Caco-2 (cell line): Measurements from ENCODE around the gene NPAS3. TPM values are rescaled to one million over a fixed set of nuclear protein-coding genes. Genes with fewer than 3 reads are reported as not detected.

Experiments
- BruUV-seq: library from RNA; stranded (reverse); fragments of 400-500 nt; replicated peaks from 2 replicates; lab custom pipeline; 2021; lab: Mats Ljungman, UMichigan
- CTCF ChIA-PET: fragments of 300-600 bp; sonication (Branson Sonifier 250); formaldehyde crosslinking; loops from one replicate; lab custom pipeline; 2022; ENCODE audit warnings: antibody characterized with exemption; lab: Charles Lee
- POLR2A ChIA-PET: fragments of 300-600 bp; sonication (Branson Sonifier 250); formaldehyde crosslinking; loops from one replicate; lab custom pipeline; 2022; ENCODE audit warnings: antibody characterized with exemption; lab: Charles Lee
- DNase-seq, 2 experiments: peaks; one replicate each; pipeline versions ENCODE4 v3.0.0 to v3.0.0-alpha.2; 2020 to 2022
- H3K27me3 ChIP-seq: replicated peaks from 2 replicates; pipeline ENCODE4 v1.6.0; 2011; ENCODE audit warnings: low read length; ENCODE audit not compliant: control insufficient read depth, insufficient read depth
- H3K36me3 ChIP-seq: 2 replicates; pipeline ENCODE4 v1.5.1; 2011; ENCODE audit warnings: low read length; ENCODE audit not compliant: control insufficient read depth, insufficient read depth
- H3K4me1 ChIP-seq: fragments of 250-450 bp; sonication (Bioruptor Pico); 2 replicates; pipeline ENCODE4 v1.5.1; 2020; ENCODE audit warnings: mild to moderate bottlenecking
- H3K4me3 ChIP-seq: 2 replicates; pipeline ENCODE4 v1.5.1; 2011; ENCODE audit warnings: low read depth, mild to moderate bottlenecking, control low read depth, low read length
- H3K9me3 ChIP-seq: fragments of 250-450 bp; sonication (Bioruptor Pico); 2 replicates; pipeline ENCODE4 v1.5.1; 2020; ENCODE audit warnings: mild to moderate bottlenecking, moderate library complexity
- H3K27ac Mint-ChIP-seq: one replicate; pipeline ENCODE4 v1.8.0; 2022; ENCODE audit warnings: mixed read lengths; ENCODE audit not compliant: unreplicated experiment
- H3K27me3 Mint-ChIP-seq: one replicate; pipeline ENCODE4 v1.8.0; 2022; ENCODE audit warnings: mixed read lengths; ENCODE audit not compliant: insufficient read depth, unreplicated experiment
- H3K36me3 Mint-ChIP-seq: one replicate; pipeline ENCODE4 v1.8.0; 2022; ENCODE audit warnings: mild to moderate bottlenecking, mixed read lengths; ENCODE audit not compliant: insufficient read depth, unreplicated experiment
- H3K4me1 Mint-ChIP-seq: one replicate; pipeline ENCODE4 v1.8.0; 2022; ENCODE audit warnings: low read depth, mixed read lengths; ENCODE audit not compliant: unreplicated experiment
- H3K4me3 Mint-ChIP-seq: one replicate; pipeline ENCODE4 v1.8.0; 2022; ENCODE audit warnings: mild to moderate bottlenecking, moderate library complexity, mixed read lengths; ENCODE audit not compliant: unreplicated experiment
- H3K9me3 Mint-ChIP-seq: one replicate; pipeline ENCODE4 v1.8.0; 2022; ENCODE audit warnings: mixed read lengths; ENCODE audit not compliant: unreplicated experiment
- intact Hi-C: fragments of 100-400 bp; cut with micrococcal nuclease; formaldehyde crosslinking; loops from one replicate; pipeline ENCODE4 v1.10.0; 2022; ENCODE audit not compliant: unreplicated experiment
- total RNA-seq: library from RNA; stranded (reverse); gene quantifications from 2 replicates; pipeline ENCODE4 v1.2.3, GENCODE V29; 2022
- TF ChIP-seq, protein P1 (sequence below), 2 experiments: fragments of 200-600 bp in 1 of 2; IDR thresholded peaks; 1 replicate in 1 of 2; 2 replicates in 1 of 2; pipeline versions ENCODE4 v1.5.1 to v1.8.0; 2011 to 2022; ENCODE audit warnings: antibody characterized with exemption in 1 of 2, control low read depth in 1 of 2, inconsistent platforms in 1 of 2, low read depth in 1 of 2, low read length in 1 of 2, mild to moderate bottlenecking in 1 of 2, moderate library complexity in 1 of 2; ENCODE audit not compliant: insufficient read depth in 1 of 2, severe bottlenecking in 1 of 2, unreplicated experiment in 1 of 2

The NPAS3 gene
- total RNA-seq, 1 experiment from 2014 or later = not detected

DNA sequence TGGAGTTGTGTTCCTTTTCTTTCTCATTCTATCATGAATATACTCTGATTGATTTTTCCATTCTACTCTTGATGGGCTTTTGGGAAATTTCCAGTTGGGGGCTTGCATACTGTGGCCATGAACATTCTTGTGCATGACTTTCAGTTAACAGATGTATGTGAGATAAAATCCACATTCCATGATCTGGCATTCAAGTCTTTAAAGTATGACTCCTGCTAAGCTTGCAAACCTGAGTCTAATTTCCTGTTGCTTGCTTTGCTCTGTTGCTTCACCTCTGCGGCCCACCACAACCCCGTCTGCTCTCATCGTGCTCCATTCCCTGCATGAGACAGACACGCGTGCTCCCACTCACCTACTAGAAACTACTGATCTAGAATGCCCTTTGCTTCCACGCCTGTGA lies 24.3 kb upstream of the NPAS3 start:
- H3K27me3 ChIP-seq = no peaks in the 10 kb centered on the region
- H3K4me3 ChIP-seq = no peak overlapping the region
- ChIA-PET CTCF (no interaction called here), POLR2A (no interaction called here)
- Mint-ChIP-seq H3K4me1 (no peaks in the 10 kb centered on the region), H3K9me3 (no peaks in the 10 kb centered on the region), H3K27ac (no peak overlapping the region), H3K36me3 (no peaks in the 10 kb centered on the region), H3K4me3 (no peak overlapping the region), H3K27me3 (peaks cover 11% of the 10 kb centered on the region)
- no peaks in the 10 kb centered on the region for H3K9me3 ChIP-seq
- no peak for DNase-seq
- H3K36me3 ChIP-seq = no peaks in the 10 kb centered on the region
- intact Hi-C loops = no loop called here
- no peaks in the 10 kb centered on the region for H3K4me1 ChIP-seq
- no TSS peak for BruUV-seq
- TF ChIP-seq, protein P1, sequence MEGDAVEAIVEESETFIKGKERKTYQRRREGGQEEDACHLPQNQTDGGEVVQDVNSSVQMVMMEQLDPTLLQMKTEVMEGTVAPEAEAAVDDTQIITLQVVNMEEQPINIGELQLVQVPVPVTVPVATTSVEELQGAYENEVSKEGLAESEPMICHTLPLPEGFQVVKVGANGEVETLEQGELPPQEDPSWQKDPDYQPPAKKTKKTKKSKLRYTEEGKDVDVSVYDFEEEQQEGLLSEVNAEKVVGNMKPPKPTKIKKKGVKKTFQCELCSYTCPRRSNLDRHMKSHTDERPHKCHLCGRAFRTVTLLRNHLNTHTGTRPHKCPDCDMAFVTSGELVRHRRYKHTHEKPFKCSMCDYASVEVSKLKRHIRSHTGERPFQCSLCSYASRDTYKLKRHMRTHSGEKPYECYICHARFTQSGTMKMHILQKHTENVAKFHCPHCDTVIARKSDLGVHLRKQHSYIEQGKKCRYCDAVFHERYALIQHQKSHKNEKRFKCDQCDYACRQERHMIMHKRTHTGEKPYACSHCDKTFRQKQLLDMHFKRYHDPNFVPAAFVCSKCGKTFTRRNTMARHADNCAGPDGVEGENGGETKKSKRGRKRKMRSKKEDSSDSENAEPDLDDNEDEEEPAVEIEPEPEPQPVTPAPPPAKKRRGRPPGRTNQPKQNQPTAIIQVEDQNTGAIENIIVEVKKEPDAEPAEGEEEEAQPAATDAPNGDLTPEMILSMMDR (IDR thresholded peaks at IDR 0.05; ENCODE audit: insufficient read depth in 1 of 2, low read depth in 1 of 2, low read length in 1 of 2, severe bottlenecking in 1 of 2, unreplicated experiment in 1 of 2) = no peak

GRCh38 chr14:32920696-32921276 lies 17.9 kb upstream of the NPAS3 start:
- POLR2A ChIA-PET = no interaction called here
- Mint-ChIP-seq H3K36me3 (no peaks in the 10 kb centered on the region), H3K9me3 (no peaks in the 10 kb centered on the region), H3K4me1 (no peaks in the 10 kb centered on the region), H3K27ac (no peak overlapping the region), H3K27me3 (peaks cover 7% of the 10 kb centered on the region), H3K4me3 (no peak overlapping the region)
- intact Hi-C loops = no loop called here
- Histone ChIP-seq H3K9me3 (no peaks in the 10 kb centered on the region), H3K4me3 (no peak overlapping the region), H3K4me1 (peaks cover 4% of the 10 kb centered on the region; the same call in 1 of the 2 replicates), H3K27me3 (no peaks in the 10 kb centered on the region), H3K36me3 (no peaks in the 10 kb centered on the region)
- TF ChIP-seq, protein P1 (IDR thresholded peaks at IDR 0.05; ENCODE audit: insufficient read depth in 1 of 2, low read depth in 1 of 2, low read length in 1 of 2, severe bottlenecking in 1 of 2, unreplicated experiment in 1 of 2) = no peak
- no peak for DNase-seq
- BruUV-seq = no TSS peak
- CTCF ChIA-PET = no interaction called here

DNA sequence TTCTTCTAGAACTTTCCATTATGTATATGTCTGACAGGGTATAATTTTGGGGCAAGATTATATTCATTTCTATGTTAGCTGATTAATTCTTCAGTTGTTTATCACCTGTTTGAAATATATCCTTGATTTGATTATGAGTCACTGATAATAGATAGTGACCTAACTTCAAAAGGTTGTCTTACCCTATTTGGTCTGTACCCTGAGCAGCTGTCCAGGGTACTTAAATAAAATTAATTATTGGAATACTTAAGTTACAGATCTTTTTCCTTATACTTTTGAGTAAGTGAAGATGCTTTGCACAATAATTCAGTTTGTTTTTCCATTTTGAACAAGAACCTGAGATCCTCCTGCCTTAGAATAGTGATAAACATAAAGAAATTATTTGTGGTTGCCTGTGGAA lies 13.2 kb upstream of the NPAS3 start:
- Histone ChIP-seq H3K9me3 (no peaks in the 10 kb centered on the region), H3K4me1 (peaks cover 4% of the 10 kb centered on the region; the same call in 1 of the 2 replicates), H3K36me3 (no peaks in the 10 kb centered on the region), H3K27me3 (no peaks in the 10 kb centered on the region), H3K4me3 (no peak overlapping the region)
- TF ChIP-seq, protein P1 (IDR thresholded peaks at IDR 0.05; ENCODE audit: insufficient read depth in 1 of 2, low read depth in 1 of 2, low read length in 1 of 2, severe bottlenecking in 1 of 2, unreplicated experiment in 1 of 2) = no peak
- ChIA-PET POLR2A (no interaction called here), CTCF (no interaction called here)
- H3K9me3 Mint-ChIP-seq = no peaks in the 10 kb centered on the region
- H3K36me3 Mint-ChIP-seq = no peaks in the 10 kb centered on the region
- no peaks in the 10 kb centered on the region for H3K4me1 Mint-ChIP-seq
- no peak overlapping the region for H3K27ac Mint-ChIP-seq
- no peak for DNase-seq
- H3K4me3 Mint-ChIP-seq = no peak overlapping the region
- intact Hi-C loops = no loop called here
- peaks cover 3% of the 10 kb centered on the region for H3K27me3 Mint-ChIP-seq
- no TSS peak for BruUV-seq
